MM.1S (cell line): Measurements from ENCODE around the gene EFCAB14.

Source experiments
- EZH2 ChIP-seq: fragments of 300-600 bp; sonication (generic); optimal IDR thresholded peaks from 2 replicates; pipeline ENCODE3; 2017; ENCODE audit warnings: low read depth, mild to moderate bottlenecking, antibody characterized with exemption, low read length, mixed read lengths
- TF ChIP-seq, protein P1 (sequence below): fragments of 300-600 bp; sonication (generic); IDR thresholded peaks from 2 replicates; pipeline ENCODE4 v1.5.1; 2016; ENCODE audit warnings: antibody characterized with exemption, low read length, mixed read lengths

DNA sequence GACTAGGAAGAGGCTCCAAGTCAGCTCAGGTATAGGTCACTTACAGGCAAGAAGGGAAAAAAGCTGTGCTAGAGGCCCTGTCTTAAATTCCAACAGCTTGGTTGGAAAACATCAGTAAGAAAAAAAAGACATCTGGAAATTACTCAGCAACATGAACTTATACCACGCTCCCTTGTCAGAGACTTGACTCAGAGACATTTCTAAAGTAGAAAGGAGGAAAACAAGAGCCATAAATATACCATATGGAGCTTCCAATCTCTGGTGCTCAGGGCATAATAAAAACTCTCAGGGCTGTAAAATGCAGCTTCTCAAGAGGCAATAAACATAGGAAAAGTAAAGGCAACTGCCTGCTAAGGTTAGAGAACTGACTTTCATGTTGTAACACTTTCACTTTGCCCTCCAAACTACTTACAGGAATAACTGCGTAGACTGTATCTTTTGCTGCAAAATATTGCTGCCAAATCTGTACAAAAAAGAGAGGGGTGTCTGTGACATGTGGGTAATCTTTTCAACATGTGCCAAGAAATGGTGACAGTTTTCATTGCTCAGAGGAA, 65.4 kb downstream of the EFCAB14 start:
- TF ChIP-seq, protein P1, sequence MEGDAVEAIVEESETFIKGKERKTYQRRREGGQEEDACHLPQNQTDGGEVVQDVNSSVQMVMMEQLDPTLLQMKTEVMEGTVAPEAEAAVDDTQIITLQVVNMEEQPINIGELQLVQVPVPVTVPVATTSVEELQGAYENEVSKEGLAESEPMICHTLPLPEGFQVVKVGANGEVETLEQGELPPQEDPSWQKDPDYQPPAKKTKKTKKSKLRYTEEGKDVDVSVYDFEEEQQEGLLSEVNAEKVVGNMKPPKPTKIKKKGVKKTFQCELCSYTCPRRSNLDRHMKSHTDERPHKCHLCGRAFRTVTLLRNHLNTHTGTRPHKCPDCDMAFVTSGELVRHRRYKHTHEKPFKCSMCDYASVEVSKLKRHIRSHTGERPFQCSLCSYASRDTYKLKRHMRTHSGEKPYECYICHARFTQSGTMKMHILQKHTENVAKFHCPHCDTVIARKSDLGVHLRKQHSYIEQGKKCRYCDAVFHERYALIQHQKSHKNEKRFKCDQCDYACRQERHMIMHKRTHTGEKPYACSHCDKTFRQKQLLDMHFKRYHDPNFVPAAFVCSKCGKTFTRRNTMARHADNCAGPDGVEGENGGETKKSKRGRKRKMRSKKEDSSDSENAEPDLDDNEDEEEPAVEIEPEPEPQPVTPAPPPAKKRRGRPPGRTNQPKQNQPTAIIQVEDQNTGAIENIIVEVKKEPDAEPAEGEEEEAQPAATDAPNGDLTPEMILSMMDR: no peak
- no peak for TF ChIP-seq EZH2
